Measurements from ENCODE around the gene FGF11.

Gene FGF11

DNA sequence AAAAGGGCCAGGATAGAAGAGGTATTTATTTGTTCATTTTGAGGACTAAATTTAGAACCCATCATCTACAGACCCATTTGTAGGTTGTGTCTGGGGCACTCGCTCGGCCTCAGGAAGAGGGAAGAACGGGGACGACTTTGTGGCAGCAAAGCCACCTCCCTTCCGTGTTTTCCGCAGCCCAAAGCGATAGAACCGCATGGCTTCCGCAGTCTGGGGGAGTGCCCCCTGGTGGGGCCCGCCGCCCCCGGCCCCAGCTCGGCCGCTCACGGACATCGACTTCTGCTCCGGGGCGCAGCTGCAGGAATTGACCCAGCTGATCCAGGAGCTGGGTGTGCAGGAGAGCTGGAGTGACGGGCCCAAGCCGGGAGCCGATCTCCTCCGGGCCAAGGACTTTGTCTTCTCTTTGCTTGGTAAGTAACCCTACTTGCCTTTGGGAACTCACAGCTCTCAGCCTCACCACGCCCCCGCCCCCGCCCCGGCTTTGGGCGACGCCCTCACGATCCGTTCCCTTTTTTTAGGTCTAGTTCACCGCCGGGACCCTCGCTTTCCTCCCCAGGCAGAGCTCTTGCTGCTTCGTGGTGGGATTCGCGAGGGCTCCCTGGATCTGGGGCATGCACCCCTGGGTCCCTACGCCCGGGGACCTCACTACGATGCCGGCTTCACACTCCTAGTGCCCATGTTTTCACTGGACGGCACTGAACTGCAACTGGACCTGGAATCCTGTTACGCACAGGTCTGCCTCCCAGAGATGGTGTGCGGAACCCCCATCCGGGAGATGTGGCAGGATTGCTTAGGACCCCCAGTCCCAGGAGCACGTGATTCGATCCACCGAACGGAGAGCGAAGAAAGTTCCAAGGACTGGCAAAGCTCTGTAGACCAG, 3.4 kb upstream of the FGF11 start:
- peak; percentile 47 for DNase-seq

DNA sequence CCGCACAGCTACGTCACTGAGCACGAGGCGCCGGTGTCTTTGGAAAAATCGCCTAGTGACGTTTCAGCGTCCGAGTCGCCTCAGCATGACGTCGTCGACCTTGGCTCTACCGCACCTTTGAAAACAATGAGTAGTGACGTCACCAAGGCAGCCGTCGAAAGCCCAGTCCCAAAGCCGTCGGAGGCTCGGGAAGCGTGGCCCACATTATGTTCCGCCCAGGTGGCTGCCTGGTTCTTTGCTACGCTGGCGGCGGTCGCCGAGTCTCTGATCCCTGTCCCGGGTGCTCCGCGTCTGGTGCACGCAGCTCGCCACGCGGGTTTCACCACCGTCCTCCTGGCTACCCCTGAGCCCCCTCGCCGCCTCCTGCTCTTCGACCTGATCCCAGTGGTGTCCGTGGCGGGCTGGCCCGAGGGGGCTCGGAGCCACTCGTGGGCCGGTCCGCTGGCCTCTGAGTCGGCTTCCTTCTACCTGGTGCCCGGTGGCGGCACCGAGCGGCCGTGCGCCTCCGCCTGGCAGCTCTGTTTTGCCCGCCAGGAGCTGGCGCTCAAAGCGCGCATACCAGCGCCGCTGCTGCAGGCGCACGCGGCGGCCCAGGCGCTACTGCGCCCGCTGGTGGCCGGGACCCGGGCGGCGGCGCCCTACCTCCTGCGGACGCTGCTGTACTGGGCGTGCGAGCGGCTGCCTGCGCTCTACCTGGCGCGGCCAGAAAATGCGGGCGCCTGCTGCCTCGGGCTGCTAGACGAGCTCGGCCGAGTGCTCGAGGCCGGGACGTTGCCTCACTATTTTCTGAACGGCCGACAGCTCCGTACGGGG, 2.5 kb upstream of the FGF11 start:
- peak; percentile 83 for DNase-seq

DNA sequence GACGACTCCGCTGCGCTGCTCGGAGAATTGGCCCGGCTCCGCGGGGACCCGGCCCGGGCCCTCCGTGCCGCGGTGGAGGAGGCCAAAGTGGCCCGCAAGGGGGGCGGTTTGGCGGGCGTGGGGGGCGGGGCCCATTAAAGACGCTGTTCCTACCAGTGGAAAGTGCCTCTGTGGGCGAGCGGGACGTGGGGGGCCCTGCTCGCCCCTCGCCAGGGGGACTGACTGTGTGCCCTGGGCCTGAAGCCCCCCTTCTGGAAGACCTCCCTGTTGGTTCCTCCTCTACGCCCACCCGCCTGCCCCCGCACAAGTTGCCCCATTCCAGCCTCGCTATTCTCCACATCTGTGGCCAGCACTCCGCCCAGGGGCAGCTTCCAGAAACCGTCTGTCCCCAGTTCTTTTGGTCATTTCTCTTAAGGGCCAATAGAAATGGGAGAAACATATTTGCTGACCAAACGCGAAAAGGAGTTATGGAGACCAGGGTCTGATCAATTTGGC, 1.9 kb upstream of the FGF11 start:
- no peak for DNase-seq

DNA sequence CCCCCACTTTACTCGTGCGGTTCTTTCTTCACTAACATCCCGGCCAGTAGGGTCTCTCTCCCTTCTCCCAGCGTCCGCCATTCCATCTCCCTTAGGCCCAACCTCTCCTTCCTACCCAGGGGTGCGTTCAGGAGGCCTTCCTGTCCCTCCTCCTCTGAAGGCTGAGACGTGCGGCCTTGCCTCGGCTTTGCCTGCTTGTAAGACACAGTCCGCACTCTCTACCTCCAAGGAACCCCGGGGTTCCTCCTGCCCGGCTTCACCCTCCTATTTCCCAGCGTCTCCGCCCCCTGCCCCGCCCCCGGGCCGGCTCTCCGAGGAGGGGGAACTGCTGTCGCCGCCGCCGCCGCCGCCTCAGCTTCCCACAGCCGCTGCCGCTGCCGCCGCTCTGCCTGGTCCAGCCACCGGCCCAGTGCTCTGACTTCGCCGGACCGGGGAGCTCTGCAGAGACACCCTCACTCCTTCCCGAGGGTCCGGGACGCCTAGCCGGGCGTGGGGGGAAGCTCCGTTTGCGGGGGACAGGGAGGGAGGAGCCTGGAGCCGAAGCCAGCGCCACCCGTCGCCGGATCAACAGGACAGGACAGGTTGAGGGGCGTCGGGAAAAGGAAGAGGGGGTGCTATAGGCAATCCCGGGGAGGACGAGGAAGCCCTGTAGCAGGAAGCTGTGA, 1.2 kb upstream of the FGF11 start:
- peak; percentile 61 for DNase-seq

DNA sequence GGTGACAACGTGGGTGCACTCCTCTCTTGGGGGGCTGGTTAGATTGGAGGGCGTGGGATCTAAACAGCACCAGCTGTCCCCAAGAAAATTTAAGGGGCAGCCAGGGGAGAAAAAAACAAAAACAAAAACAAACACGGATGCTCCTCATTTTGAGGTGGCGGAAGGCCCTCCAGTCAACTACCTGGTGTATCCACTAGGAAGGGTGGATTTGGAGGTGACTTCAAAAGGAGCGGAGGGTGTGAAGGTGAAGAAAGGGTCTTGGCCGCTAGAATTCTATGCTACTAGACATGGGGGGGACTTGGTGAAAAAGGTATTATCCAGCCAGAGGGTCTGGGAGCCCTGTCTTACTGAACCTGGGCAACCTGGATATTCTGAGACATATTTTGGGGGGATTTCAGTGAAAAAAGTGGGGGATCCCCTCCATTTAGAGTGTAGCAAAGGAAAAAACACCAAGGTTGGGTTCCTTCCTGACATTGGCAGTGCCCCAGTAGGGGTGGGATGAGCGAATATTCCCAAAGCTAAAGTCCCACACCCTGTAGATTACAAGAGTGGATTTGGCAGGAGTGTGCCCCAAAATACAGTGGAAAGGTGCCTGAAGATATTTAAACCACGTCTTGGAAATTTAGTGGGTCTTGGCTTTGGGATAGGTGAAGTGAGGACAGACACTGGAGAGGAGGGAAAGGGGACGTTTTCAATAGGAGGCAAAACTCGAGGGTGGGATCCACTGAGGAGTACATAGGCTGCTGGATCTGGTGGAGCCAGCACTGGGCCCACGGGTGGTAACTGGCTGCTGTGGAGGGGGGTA, 454 bp upstream of the FGF11 start:
- no peak for DNase-seq

DNA sequence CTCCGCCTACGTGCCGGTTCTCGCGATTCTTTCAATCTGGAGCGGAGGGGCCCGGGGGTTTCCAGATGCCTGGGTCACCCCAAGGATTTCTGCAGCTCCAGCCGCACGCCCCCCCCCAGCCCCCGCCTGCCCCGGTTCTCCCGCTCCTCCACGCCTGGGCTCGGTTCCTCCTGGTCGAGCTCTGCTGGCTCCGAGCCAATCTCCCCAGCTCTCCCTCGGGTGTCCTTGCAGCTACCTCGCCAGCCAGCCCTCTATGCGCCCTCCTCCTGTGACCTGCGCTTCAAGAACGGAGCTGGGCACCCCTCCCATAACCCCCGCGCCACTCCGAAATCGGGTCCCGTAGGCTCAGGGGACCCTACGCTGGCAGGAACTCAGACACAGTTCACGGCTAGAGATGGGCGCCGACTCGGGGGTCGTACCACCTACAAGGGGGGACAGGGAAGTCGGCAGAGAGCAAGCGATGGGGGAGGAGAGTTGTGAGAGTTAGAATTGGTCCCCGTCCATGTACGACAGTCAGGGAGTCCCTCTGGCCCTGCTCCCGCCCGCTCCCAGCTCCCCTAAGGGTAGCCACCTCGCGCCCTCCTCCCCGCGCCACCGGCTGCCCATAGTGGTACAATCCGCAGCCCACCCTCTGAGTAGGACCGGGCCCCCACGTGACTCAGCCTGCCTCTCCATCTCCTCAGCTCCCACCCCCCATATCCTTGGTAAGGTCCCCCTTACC, 961 bp downstream of the FGF11 start:
- DNase-seq, result peak; percentile 37

DNA sequence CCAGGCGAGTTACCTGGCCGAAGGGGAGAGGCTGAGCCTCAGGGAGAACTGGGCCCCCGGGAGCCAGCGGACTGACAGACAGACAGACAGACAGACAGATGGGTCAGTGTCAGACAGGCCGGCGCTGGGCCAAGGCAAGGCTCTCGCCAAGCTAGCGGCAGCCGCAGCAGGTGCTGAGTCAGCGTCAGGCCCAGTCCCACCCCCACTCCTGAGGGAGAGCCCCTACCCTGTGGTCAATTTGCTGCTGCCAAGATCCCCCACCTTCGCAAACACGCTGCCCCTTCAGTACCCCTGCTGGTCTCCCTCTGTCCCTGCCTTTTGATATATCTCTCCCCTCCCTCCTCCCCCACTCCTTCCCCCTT, 1.5 kb downstream of the FGF11 start:
- peak; percentile 19 for DNase-seq

DNA sequence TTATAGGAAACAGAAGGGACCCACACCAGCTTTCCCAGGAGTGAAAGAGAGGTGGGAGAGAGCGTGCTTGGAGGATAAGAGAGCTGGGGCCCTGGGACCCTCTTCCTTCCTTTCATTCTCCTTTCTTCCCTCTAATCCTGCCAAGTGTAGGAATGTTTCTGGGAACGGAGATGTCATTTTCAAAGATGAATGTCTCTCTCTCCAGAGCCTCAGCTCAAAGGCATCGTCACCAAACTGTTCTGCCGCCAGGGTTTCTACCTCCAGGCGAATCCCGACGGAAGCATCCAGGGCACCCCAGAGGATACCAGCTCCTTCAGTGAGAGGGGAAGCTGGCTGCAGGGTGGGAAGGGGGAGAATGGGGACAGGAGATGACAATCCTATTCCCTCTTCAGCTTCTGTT, 2.0 kb downstream of the FGF11 start:
- DNase-seq, result no peak

DNA sequence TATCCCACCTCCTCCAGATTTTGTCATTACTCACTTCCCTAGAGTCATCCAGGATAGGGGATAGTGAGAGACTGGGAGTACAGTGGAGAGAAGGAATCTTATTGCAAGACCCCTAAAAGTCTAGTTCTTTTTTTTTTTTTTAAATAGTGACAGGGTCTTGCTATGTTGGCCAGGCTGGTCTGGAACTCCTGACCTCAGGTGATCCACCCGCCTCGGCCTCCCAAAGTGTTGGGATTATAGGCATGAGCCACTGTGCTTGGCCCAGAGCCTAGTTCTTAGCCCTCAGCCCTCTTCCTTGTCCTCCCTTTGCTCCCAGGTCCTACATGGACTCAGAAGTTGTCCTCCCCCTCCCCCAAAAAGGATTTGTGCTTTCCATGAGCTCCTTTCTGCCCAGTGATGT, 2.8 kb downstream of the FGF11 start:
- DNase-seq, result no peak

DNA sequence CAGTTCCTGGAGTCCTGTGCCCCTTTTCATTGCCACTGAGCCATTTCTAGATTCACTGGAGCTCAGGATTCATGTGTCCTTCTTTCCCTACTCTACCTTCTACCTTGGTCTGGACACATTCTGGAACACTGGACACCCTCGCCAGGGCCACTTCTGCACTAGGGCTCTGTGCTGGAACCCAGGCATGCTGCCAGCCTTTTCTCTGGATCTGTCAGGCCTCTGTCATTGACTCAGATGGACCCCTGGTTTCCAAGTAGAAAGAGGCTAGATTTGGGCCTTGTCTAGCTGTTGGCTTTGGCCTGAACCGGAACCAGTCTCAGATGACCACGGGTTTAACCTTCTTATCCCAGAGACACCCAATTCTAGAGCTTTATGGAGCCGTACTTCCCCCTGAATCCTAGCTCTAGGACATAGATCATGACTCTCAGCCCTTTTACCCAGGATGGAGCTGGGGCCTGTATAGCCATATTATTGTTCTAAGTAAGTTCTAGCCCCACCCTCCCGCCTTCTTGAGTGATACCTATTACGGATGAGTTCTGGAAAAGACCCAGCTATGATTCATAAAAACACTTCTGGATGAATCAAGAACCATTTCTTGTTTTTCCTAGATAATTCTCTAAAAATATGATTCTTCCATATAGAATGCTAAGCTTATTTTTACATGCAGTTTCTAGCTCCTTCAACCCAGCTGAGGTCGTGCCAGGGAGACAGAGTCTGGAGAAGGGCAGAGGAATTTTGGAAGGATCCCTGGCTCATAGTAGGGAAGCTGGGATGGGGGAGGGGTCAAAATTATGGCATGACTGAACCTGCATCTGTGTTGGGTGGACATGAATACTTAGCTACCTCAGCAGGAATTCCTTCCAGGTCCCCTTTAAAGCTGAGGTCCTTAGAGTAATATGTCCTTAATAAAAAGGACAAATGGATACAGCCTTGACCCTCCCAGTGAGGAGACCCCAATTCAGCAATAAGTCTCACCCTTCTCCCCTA, 4.5 kb downstream of the FGF11 start:
- no peak for DNase-seq

DNA sequence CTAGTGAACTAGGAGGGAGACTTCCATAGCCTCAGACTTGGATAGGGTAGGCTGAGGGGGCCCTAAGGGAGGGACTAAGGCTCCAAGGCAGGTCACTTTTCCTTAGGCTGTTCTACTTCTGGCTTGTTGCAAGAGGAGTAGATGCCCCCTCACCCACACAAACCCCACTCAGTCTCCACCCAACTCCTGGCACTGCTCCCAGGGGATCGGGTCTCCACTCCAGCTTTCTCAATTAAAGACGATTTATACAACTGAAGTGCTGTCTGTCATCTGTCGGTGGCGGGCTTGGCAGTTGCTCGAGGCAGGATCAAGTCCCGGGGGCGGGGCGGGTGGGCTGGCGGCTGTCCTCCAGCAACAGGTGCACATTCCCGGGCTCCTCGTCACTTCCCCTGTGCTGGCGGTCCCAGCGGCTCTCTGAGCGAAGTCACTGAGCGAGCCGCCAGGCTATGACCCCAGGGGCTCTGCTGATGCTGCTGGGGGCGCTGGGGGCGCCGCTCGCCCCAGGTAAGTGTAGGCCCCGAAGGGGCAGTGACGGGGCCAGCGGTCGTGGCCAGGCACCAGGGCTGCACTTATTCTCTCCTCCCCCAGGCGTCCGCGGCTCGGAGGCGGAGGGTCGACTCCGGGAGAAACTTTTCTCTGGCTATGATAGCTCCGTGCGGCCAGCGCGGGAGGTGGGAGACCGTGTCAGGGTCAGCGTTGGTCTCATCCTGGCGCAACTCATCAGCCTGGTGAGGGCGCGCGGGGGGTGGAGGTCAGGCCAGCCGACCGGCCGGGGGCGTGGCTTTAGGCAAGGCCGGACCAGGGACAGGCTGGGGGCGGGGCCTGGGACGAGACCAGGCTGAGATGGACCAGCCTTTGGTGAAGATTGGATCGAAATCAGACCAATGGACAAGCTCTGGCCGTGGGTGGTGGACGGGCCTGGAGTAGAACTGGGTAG, 5.6 kb downstream of the FGF11 start, which contains the start of gene CHRNB1:
CHRNB1 (plus strand) TSS at position 380 of the 937 bp plus-strand sequence; CDS start at position 447, 67 bp downstream.
- no peak for DNase-seq

DNA sequence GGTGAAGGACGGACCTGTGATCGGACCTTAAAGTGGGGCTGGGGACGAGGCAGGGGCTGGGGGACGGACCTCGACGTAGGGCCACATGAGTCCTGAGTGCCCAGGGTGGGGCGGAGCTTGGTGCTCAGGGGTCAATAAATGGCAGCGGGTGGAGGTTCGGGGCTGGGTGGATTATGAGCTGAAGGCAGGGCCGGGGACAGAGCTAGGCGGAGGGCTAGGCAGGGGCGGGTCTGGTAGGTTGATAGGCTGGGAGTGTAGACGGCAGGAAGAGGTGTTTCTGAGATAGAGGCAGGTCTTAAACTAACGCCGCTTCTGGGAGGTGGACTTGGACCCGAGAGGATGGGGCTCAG, 6.3 kb downstream of the FGF11 start:
- peak; percentile 23 for DNase-seq

DNA sequence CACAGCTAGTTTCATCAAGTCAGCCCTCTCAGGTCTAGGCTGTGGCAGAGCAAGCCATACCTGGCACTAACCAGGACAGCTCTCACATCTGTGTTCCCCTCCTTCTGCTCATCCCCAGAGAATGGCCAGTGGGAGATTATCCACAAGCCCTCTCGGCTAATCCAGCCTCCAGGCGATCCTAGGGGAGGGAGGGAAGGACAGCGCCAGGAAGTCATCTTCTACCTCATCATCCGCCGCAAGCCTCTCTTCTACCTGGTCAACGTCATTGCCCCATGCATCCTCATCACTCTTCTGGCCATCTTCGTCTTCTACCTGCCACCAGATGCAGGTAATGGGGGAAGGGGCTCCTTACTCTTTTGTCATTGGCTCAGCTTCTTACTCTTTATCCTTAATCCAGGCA, 9.1 kb downstream of the FGF11 start:
- DNase-seq, result no peak

DNA sequence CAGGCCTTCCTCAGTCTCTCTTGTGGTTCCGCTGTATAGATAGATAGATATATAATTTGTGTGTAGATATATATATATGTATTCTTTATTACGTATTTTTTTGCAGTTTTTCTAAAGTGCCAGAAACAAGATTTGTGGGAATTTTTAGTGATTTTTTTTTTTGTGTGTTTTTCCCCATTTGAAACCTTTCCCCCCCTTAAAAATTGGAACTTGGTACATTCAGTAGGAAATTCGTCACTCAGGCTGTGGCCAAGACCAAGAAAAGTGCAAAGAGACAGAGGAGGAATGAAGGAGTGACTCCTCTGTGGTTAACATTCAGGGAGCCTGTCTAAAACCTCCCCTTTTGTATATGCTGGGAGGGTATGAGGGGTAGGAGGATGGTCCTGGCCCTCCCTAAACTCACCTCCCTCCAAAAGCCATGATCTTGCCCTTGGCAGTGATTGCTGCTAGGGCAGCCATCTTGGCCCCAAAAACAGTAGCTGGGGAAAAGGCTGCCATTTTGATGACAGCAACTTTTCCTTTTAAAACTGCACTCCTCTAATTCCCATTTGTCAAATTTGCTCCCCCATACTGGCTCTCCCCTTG, 20.7 kb downstream of the FGF11 start:
- no peak for DNase-seq

DNA sequence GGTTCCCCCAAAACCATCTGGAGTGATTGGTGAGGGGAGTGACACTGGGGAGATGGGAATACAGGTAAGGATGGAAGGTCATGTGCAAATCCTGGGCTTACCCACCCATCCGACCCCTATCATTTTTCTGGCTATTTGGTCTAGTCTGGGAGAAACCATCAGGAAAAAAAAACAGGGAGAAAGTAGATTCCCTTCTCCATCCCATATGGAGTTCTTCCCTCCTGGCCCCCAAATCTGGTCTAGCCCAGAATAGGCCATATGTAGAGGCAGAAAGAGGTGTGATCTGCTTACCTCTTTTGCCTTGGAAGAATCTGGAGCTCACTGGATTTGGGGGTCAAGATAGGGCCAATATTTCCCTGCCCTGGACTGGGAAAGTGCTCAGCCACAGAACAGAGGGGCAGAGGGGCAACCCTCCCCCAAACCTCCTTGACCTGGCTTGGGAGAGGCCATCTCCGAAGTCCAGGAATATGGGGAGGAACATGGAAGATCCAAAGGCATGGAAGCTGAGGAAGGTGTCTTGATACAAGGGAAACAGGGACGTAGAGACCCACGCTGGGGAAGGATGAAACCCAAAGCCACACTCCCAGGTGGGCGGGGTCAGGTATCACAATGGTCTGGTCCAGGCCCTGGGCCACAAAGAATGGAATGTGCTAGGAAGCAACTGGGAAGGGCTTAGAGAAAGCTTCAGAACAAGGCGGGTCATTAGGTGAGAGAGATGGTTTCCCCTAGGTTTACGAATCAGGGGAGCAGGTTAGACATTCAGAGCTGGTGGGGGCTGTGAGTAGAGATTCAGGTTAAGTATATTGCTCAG, 21.7 kb downstream of the FGF11 start:
- no peak for DNase-seq

DNA sequence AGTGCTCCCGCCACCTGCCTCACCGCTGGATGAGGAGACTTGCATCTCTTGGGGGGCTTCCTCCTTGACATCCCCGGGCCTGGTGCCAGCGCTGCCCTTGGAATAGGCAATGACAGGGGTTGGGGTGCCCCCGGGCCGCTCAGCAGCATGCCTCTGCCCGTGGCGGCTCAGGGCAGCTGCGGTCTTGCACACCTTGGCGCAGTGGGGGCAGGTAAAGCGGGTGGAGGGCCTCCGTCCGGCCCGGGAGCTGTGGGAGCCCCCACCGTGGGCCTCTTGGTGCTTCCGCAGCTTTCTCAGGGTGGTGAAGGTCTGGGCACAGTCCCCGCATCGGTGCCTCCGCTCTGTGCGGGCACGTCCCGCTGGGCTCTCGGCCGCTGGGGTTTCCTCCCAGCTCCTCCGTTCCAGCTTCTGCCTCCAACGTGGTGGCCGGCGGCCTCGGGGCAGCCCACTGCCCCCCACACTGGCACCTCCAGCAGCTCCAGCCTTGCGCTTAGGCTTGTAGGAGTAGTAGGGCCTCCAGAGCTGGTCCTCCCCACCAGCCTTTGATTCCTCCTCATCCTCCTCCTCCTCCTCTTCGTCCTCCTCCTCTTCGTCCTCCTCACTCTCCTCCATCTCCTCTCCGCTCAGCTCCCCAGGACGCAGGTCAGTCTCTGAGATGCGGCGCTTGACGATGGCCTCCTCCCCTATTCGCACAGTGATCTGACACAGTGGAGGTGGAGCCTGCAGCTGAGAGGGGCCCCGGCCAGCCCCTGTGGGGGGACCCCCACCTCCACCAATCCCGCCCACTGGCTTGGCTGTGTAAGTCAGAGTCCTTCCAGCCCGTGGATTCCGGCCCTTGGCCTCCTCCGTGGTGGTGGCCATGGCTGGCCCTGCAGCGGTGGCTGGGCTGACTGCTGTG, 23.4 kb downstream of the FGF11 start:
- DNase-seq, result no peak

DNA sequence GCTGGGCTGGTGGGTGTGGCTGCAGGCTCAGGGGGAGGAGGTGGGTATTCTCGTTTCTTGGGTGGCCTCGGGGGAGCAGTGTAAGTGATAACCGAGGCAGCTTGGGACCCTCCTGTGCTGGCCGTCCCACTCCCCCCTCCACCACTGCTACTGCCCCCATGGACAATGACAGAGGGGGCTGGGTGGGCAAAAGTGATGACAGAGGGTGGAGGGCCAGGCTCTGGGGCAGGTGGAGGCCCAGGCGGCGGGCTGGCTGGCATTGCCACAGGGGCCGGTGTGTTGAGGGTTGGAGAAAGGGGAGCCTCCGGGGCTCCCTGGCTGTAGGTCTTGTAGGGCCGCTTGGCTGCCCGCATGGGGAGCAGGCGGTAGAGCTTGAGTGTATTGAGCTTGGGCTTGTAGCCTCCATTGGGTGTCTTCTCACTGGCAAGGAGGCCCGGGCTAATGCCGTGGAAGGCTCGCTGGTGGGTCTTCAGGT, 24.1 kb downstream of the FGF11 start:
- no peak for DNase-seq

Measured in stimulated activated CD4-positive, alpha-beta T cell treated with anti-CD3 and anti-CD28 coated beads, Interleukin-1b, Interleukin-23, amount 100 ng/mL, for 48 hours (primary cell).